IPS-18c (cell line): Measurements from ENCODE around the gene PSME3IP1.
A peak's percentile ranks its signal among the peaks of the same experiment; 100 is the strongest.

Experiments
- H3K4me3 ChIP-seq: 2 replicates; pipeline ENCODE4 v1.7.0; 2013; ENCODE audit warnings: low read depth, mild to moderate bottlenecking, low read length, moderate library complexity; ENCODE audit not compliant: insufficient read depth
- H3K9me3 ChIP-seq: one replicate; pipeline ENCODE4 v1.6.1; 2013; ENCODE audit warnings: mild to moderate bottlenecking, low read length, moderate library complexity; ENCODE audit not compliant: control insufficient read depth, insufficient read depth

PSME3IP1 gene

GRCh38 chr16:57184887-57185445 is 873 bp downstream of the PSME3IP1 start:
- Histone ChIP-seq H3K9me3 (no peaks in the 10 kb centered on the region), H3K4me3 (peak overlapping the region; percentile 94)

GRCh38 chr16:57184113-57184512 is 1.7 kb downstream of the PSME3IP1 start:
- Histone ChIP-seq H3K9me3 (no peaks in the 10 kb centered on the region), H3K4me3 (no peak overlapping the region)

- H3K4me3 ChIP-seq = no peak overlapping the region
- H3K9me3 ChIP-seq = no peaks in the 10 kb centered on the region
Measured at GRCh38 chr16:57179215-57179828, 6.5 kb downstream of the PSME3IP1 start.

GRCh38 chr16:57178793-57179212 is 7.0 kb downstream of the PSME3IP1 start:
- Histone ChIP-seq H3K9me3 (no peaks in the 10 kb centered on the region), H3K4me3 (no peak overlapping the region)

- Histone ChIP-seq H3K4me3 (no peak overlapping the region), H3K9me3 (no peaks in the 10 kb centered on the region)
Measured at GRCh38 chr16:57178196-57178595, 7.6 kb downstream of the PSME3IP1 start.

- Histone ChIP-seq H3K9me3 (no peaks in the 10 kb centered on the region), H3K4me3 (no peak overlapping the region)
Measured at GRCh38 chr16:57175896-57176295, 9.9 kb downstream of the PSME3IP1 start.

- Histone ChIP-seq H3K4me3 (no peak overlapping the region), H3K9me3 (no peaks in the 10 kb centered on the region)
Measured at GRCh38 chr16:57172721-57173290, 13.0 kb downstream of the PSME3IP1 start.

- H3K9me3 ChIP-seq = no peaks in the 10 kb centered on the region
Measured at GRCh38 chr16:57169327-57169726, 16.5 kb downstream of the PSME3IP1 start.

GRCh38 chr16:57167953-57168352 is 17.9 kb downstream of the PSME3IP1 start:
- no peaks in the 10 kb centered on the region for H3K9me3 ChIP-seq
- no peak overlapping the region for H3K4me3 ChIP-seq

More at GRCh38 chr16:57169327-57169726, 16.5 kb downstream of the PSME3IP1 start:
- no peak overlapping the region for H3K4me3 ChIP-seq

- Histone ChIP-seq H3K4me3 (no peak overlapping the region), H3K9me3 (no peaks in the 10 kb centered on the region)
Measured at GRCh38 chr16:57167538-57167937, 18.3 kb downstream of the PSME3IP1 start.

GRCh38 chr16:57166951-57167350 is 18.9 kb downstream of the PSME3IP1 start:
- Histone ChIP-seq H3K9me3 (no peaks in the 10 kb centered on the region), H3K4me3 (no peak overlapping the region)

- Histone ChIP-seq H3K4me3 (no peak overlapping the region), H3K9me3 (no peaks in the 10 kb centered on the region)
Measured at GRCh38 chr16:57166451-57166850, 19.4 kb downstream of the PSME3IP1 start.

GRCh38 chr16:57165938-57166337 is 19.9 kb downstream of the PSME3IP1 start:
- H3K4me3 ChIP-seq = no peak overlapping the region

GRCh38 chr16:57165483-57165882 is 20.4 kb downstream of the PSME3IP1 start:
- no peak overlapping the region for H3K4me3 ChIP-seq
- H3K9me3 ChIP-seq = no peaks in the 10 kb centered on the region

More at GRCh38 chr16:57165938-57166337, 19.9 kb downstream of the PSME3IP1 start:
- H3K9me3 ChIP-seq = no peaks in the 10 kb centered on the region

- Histone ChIP-seq H3K4me3 (no peak overlapping the region), H3K9me3 (no peaks in the 10 kb centered on the region)
Measured at GRCh38 chr16:57163842-57164241, 22.0 kb downstream of the PSME3IP1 start.

GRCh38 chr16:57159447-57159846 is 26.4 kb downstream of the PSME3IP1 start:
- no peaks in the 10 kb centered on the region for H3K9me3 ChIP-seq
- H3K4me3 ChIP-seq = no peak overlapping the region

- Histone ChIP-seq H3K9me3 (no peaks in the 10 kb centered on the region), H3K4me3 (no peak overlapping the region)
Measured at GRCh38 chr16:57157533-57157932, 28.3 kb downstream of the PSME3IP1 start.

GRCh38 chr16:57156351-57156703 is 29.5 kb downstream of the PSME3IP1 start:
- Histone ChIP-seq H3K4me3 (no peak overlapping the region), H3K9me3 (no peaks in the 10 kb centered on the region)
